ENCODE data around the gene PHACTR3. TPM values are rescaled to one million over a fixed set of nuclear protein-coding genes. Genes with fewer than 3 reads are reported as not detected.

Gene PHACTR3
- total and polyA plus RNA-seq, 2 of the 8 experiments (the other 6 are each of a cell fraction or from before 2014, with no cell fraction given) = 0.05 to 0.13 TPM

GRCh38 chr20:59636766-59637370 is 32.5 kb downstream of the PHACTR3 start:
- Histone ChIP-seq H3K14ac (ENCODE audit: insufficient read length) (no peak overlapping the region), H3K4me3 (ENCODE audit: extremely low read depth in 1 of 4, insufficient read depth in 2 of 4, low read depth in 3 of 4, low read length in 4 of 4) (no peak overlapping the region), H3K27ac (ENCODE audit: low read depth, low read length) (no peak overlapping the region), H3K23ac (ENCODE audit: insufficient read length) (no peak overlapping the region), H3K9me3 (ENCODE audit: insufficient read depth in 2 of 2, low read depth in 1 of 2, low read length in 1 of 2) (peaks cover 72 to 92% of the 10 kb centered on the region in 2 experiments), H2BK12ac (ENCODE audit: low read depth, low read length) (no peak overlapping the region), H4K5ac (ENCODE audit: insufficient read length, low read depth, low read length) (no peak overlapping the region), H2AFZ (ENCODE audit: low read length) (no peak overlapping the region), H3K9ac (replicated peaks in 1 of 4; ENCODE audit: extremely low read depth in 1 of 4, low read depth in 3 of 4, low read length in 3 of 4) (no peak overlapping the region), H3K4ac (replicated peaks; ENCODE audit: insufficient read length, low read depth, low read length) (no peak overlapping the region), H3K79me2 (ENCODE audit: control insufficient read depth in 1 of 2, insufficient read depth in 2 of 2, low read length in 2 of 2) (no peaks in the 10 kb centered on the region), H3K4me2 (ENCODE audit: insufficient read depth in 1 of 2, low read depth in 2 of 2, low read length in 2 of 2) (no peak overlapping the region), H3K4me1 (replicated peaks in 1 of 4; ENCODE audit: control insufficient read depth in 3 of 4, insufficient read depth in 4 of 4, low read length in 3 of 4) (no peaks in the 10 kb centered on the region), H4K91ac (replicated peaks; ENCODE audit: insufficient read length, low read length) (no peak overlapping the region), H2AK5ac (ENCODE audit: low read depth, low read length) (no peak overlapping the region), H2BK120ac (replicated peaks; ENCODE audit: low read depth, low read length) (no peak overlapping the region), H3K36me3 (ENCODE audit: control insufficient read depth in 2 of 4, insufficient read depth in 4 of 4, low read length in 3 of 4) (no peaks in the 10 kb centered on the region), H3K56ac (replicated peaks; ENCODE audit: insufficient read length, low read depth, low read length) (no peak overlapping the region), H2BK5ac (ENCODE audit: low read depth, low read length) (no peak overlapping the region), H2BK20ac (ENCODE audit: low read length) (no peak overlapping the region), H2BK15ac (ENCODE audit: low read length) (no peak overlapping the region), H4K20me1 (replicated peaks in 1 of 2; ENCODE audit: control insufficient read depth in 1 of 2, insufficient read depth in 2 of 2, low read length in 2 of 2) (no peaks in the 10 kb centered on the region), H4K8ac (ENCODE audit: extremely low read depth, insufficient read depth, low read length) (no peak overlapping the region), H3K18ac (ENCODE audit: extremely low read depth, low read length) (no peak overlapping the region), H3K79me1 (ENCODE audit: low read depth, low read length) (no peaks in the 10 kb centered on the region), H3K27me3 (replicated peaks in 1 of 4; ENCODE audit: control insufficient read depth in 3 of 4, extremely low read depth in 1 of 4, insufficient read depth in 3 of 4, low read length in 3 of 4) (no peaks in the 10 kb centered on the region; a peak in 1 of 7 replicates), H3K23me2 (ENCODE audit: low read depth, low read length) (peaks cover 9% of the 10 kb centered on the region; the same call in 1 of the 2 replicates)
- FAIRE-seq = no peak
- no peak for DNase-seq (ENCODE audit: low read depth in 1 of 2, low spot score in 2 of 2)
- ChIA-PET POLR2A (ENCODE audit: partially characterized antibody) (no interaction called here), CTCF (ENCODE audit: partially characterized antibody) (interaction anchor here (0.9 to 1.2 kb wide), 2 partner anchors 18 to 37 kb away, joined by 3 read pairs; no protein-coding TSS in a partner anchor)
- WGBS, 2 experiments (ENCODE audit: extremely low coverage in 1 of 2, insufficient coverage in 1 of 2, insufficient read length in 1 of 2, insufficient replicate concordance in 2 of 2, low coverage in 1 of 2, low lambda C conversion rate in 2 of 2, missing lambda C conversion rate in 1 of 2) = 81% methylated on average over 3 of the region's 3 CpGs; no CpG with 5 or more reads in 1 of the 2 experiments
- no peak for TF ChIP-seq CBX5 (IDR thresholded peaks at IDR 0.05; ENCODE audit: low read depth, low read length)
- no peak for TF ChIP-seq HDAC2 (IDR thresholded peaks at IDR 0.05; ENCODE audit: borderline replicate concordance in 1 of 2, low read depth in 2 of 2, low read length in 2 of 2)
- no peak for TF ChIP-seq RXRA (IDR thresholded peaks at IDR 0.05; ENCODE audit: insufficient read depth, low read depth, low read length)
- no peak for TF ChIP-seq EP300 (IDR thresholded peaks at IDR 0.05; ENCODE audit: borderline replicate concordance in 1 of 2, low read depth in 2 of 2, low read length in 2 of 2)
- TF ChIP-seq TAF1 (IDR thresholded peaks at IDR 0.05; ENCODE audit: low read depth, low read length) = no peak
- no peak for TF ChIP-seq SP2 (IDR thresholded peaks at IDR 0.05; ENCODE audit: low read length)
- no peak for TF ChIP-seq JUND (IDR thresholded peaks at IDR 0.05; ENCODE audit: low read length)
